ENCODE measurements around the gene ELF1.
"Not testable (repeated sequence)": the region's sequence is repeated elsewhere in the genome, so short reads cannot be mapped to it uniquely, and the experiment has no call there.

Gene ELF1

GRCh38 chr13:40960716-40961115 is 58.4 kb downstream of the ELF1 start:
- in situ Hi-C loops (cut with MboI; ENCODE audit: low sequenced_read_pairs): no loop called here

DNA sequence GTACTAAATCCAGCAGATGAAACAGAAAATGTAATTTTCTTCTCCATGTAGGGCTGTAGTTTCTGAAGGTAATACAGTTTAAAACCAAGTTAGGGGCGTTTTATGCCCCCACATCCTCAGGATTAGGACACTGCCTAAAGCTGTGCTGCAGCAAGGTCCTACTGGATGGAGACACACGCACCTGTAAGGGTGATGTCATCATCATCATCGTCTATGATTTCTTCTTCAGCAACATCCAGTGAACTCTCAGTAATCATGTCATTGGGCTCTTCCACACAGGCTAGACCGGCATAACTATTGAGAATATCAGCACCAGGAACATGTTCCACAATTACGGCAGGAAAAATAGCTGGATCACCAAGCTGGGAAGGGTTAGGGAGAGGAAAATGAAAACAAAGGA is 60.5 kb downstream of the ELF1 start:
- in situ Hi-C loops (cut with MboI; ENCODE audit: low sequenced_read_pairs): no loop called here

DNA sequence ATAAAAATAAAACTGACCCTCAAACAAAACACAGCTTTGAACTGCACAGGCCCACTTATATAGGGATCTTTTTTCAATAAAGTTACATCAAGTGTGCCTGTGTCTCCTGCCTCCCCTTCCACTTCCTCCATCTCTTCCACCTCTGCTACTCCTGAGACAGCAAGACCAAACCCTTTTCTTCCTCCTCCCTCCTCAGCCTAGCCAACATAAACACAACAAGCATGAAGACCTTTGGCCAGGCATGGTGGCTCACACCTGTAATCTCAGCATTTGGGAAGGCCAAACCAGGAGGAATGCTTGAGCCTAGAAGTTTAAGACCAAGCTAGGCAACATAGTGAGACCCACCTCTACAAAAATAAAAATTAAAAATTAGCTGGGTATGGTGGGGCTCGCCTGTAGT is 72.6 kb downstream of the ELF1 start:
- in situ Hi-C loops (cut with MboI; ENCODE audit: low sequenced_read_pairs): no loop called here

- in situ Hi-C loops (cut with MboI; ENCODE audit: low sequenced_read_pairs): no loop called here
These were observed 76.0 kb downstream of the ELF1 start for GRCh38 chr13:40943073-40943472.

GRCh38 chr13:40941581-40941980 is 77.5 kb downstream of the ELF1 start:
- in situ Hi-C loops (cut with MboI; ENCODE audit: low sequenced_read_pairs): no loop called here

GRCh38 chr13:40940841-40941240 is 78.3 kb downstream of the ELF1 start:
- in situ Hi-C loops (cut with MboI; ENCODE audit: low sequenced_read_pairs): no loop called here

DNA sequence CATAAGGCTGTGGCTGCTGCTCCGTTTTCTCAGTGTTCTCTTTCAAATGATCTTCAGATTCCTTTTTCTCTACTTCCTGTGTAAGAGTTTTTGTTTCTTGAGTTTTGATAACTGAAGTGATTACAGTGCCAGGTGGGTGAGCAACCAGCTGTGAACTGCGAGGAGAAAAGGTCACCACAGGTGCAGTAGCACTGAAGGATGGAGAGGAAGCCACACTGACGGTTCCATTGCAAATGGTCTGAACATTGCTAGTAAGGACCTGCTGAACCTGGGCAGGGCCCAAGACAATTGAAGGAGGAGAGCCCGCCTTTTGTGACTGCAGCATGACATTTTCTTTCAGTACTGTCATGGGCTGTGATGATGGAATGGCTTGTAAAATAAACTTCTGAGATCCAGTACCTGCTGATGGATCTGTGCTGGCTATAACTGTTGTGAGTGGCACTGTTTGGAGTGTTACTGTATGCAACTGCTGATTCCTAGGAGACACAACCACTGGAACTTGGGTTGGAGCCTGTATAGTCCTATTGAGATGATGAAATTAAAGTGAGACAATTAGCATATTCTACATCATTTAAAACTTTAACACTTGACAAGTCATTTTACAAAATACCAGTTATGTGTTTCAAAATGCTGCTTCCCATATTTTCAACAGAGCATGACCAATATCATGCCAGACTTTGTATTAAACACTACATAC is 85.5 kb downstream of the ELF1 start:
- in situ Hi-C loops (cut with MboI; ENCODE audit: low sequenced_read_pairs): no loop called here

- in situ Hi-C loops (cut with MboI; ENCODE audit: low sequenced_read_pairs): no loop called here
These were observed 86.9 kb downstream of the ELF1 start for GRCh38 chr13:40932252-40932651.

DNA sequence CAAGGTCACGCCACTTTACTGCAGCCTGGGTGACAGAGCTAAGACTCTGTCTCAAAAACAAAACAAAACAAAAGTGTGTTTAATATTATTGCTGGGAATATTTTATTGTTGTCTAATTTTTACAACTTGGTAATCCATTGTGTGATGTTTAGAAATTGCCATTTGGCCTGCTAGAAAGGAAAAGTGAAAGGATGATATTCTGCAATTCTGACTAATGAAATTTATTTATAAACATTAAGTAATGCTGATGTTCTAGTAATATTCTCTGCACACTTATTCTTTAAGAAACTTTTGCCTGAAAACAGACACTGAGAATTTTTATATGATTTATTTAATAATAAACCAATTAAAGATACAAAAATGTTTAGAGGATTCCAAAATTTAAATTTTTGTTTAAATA is 87.4 kb downstream of the ELF1 start:
- in situ Hi-C loops (cut with MboI; ENCODE audit: low sequenced_read_pairs): no loop called here

- in situ Hi-C loops (cut with MboI; ENCODE audit: low sequenced_read_pairs): not testable (repeated sequence)
These were observed 89.2 kb downstream of the ELF1 start for GRCh38 chr13:40929883-40930282.

GRCh38 chr13:40928980-40929379 is 90.1 kb downstream of the ELF1 start:
- in situ Hi-C loops (cut with MboI; ENCODE audit: low sequenced_read_pairs): no loop called here

DNA sequence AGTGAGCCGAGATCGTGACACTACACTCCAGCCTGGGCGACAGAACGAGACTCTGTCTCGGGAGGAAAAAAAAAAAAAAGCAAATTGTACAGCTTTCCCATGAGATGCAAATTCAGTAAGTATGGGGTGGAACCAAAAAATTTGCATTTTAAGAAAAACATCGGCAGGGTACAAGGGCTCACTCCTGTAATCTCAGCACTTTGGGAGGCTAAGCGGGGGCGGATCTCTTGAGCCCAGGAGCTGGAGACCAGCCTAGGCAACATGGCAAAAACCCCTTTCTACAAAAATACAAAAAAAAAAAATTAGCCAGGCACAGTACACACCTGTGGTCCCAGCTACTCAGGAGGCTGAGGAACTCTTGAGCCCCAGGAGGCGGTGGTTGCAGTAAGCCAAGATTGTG is 91.2 kb downstream of the ELF1 start:
- in situ Hi-C loops (cut with MboI; ENCODE audit: low sequenced_read_pairs): no loop called here

DNA sequence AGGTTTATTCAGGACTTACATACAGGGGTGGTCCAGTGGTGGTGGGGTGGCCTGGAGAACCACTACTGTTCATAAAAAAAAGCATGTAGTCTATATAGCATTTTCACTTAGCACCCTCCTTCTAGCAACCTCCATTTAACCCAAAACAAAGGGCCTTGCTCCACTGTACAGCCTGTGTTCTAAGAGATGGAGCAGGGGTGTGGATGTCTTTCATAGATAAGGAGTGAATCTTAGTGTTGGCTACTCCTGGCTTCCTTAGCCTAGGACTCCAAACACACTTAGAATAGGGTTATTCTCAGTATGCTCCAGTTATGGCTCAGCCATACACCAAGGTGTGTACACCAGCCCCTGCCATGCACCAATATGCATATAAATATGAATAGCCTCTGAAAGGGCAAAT is 95.2 kb downstream of the ELF1 start:
- in situ Hi-C loops (cut with MboI; ENCODE audit: low sequenced_read_pairs): no loop called here

- in situ Hi-C loops (cut with MboI; ENCODE audit: low sequenced_read_pairs): no loop called here
These were observed 96.6 kb downstream of the ELF1 start for GRCh38 chr13:40922437-40923040.

DNA sequence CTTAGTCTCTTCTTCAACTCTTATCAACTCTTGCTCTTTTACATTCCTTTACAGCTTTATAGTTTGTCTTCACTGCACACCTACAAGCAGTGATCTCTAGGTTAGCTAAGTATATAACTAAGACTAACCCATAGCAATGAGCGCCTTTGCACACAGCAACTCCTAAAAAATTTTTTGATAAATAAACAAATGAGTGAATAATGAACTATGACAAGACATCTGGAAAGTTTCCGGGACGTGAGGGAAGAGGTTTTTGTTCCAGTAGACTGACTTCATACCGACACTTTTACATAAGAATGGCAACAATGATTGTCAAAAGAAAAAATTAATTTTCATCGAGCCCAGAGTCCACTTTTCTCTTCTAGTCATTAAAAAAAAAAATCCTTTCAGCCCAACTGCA is 98.3 kb downstream of the ELF1 start:
- in situ Hi-C loops (cut with MboI; ENCODE audit: low sequenced_read_pairs): no loop called here

DNA sequence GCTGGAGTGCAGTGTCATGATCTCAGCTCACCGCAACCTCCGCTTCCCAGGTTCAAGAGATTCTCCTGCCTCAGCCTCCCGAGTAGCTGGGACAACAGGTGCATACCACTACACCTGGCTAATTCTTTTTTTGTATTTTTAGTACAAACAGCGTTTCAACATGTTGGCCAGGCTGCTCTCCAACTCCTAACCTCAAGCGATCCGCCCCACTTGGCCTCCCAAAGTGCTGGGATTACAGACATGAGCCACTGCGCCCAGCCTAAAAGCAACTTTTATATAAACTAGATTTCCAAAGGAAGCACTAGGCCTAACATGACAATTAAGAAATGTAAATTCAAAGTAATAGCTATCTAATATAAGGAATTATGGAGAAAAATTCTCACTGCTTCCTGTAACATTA is 99.2 kb downstream of the ELF1 start:
- in situ Hi-C loops (cut with MboI; ENCODE audit: low sequenced_read_pairs): not testable (repeated sequence)

DNA sequence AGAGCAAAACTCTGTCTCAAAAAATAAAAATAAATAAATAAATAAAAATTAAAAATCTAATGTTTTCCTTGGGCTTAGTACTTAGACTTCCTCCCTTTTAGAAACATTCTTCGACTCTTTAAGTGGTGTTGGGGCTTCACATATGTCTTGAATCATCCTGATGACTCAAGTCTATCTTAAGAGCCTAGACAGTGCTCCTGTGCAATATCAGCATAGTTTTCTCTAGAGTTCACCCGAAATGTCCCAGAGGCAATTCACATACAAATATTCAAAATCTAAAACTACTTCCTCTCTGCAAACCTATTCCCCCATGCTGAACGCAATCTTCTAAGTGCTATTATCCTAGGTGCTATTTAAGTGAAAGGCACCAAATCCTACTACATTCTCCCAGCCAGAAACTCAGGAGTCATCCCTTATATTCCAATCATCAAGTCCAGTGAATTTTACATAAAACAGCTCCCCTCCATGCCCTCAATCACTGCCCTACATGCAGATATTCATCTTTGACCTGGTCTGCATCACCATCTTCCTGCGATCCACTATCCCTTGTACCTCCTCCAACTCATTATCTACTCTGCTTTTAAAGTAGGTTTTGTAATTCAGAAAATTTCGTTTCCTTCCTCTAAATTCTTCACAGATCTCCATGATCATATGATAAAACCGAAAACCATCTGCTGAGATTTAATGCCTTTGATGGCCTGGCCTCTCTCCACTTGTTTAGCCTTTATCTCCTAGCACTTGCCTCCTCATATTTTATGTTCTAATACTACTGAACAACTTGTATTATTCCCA is 102.7 kb downstream of the ELF1 start:
- in situ Hi-C loops (cut with MboI; ENCODE audit: low sequenced_read_pairs): no loop called here

- in situ Hi-C loops (cut with MboI; ENCODE audit: low sequenced_read_pairs): not testable (repeated sequence)
These were observed 104.3 kb downstream of the ELF1 start for GRCh38 chr13:40914863-40915262.

DNA sequence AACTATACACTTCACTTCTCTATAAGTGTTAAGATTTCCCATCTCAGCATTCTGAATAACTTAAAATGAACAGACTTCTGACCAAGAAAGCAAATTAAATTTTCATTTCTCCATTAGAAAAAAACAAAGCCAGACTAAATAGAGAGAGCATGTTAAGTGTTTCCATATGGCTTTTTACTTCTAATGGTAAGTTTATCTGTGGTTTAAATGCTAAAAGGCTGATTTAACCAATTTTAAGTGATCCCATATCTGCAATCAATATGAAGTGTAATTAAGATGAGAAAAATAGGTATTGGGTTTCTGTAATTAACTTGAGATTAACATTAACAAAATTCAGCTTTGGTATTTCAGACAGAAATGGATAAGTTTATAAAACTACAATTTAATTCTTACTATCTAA is 107.8 kb downstream of the ELF1 start:
- in situ Hi-C loops (cut with MboI; ENCODE audit: low sequenced_read_pairs): no loop called here

DNA sequence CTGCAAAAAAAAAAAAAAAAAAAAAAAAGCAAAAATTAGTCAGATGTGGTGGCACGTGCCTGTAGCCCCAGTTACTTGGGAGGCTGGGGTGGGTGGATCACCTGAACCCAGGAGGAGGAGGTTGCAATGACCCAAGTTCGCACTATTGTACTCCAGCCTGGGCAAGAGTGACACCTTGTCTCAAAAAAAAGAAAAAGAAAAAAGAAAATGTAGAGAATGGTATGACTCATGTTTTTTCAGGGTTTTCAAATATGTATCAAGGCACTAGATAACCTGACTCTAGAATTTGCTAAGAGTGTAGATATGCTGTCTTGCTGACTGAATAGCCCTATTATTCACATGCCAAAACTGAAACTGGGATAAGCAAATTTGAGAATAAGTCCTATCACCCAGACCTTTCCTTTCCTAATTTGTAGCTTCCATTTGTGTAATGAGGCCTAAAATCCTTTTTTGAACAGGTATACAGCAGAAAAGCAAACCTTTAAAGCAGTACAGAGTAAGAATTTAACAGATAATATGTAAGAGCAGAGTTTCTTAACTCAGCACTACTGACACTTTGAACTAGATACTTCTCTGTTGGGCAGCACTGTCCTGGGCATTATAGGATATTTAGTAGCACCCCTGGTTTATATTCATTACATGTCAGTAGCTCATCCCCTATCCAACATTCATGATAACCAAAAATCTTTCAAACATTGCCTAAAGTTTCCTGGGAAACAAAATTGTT is 108.6 kb downstream of the ELF1 start:
- in situ Hi-C loops (cut with MboI; ENCODE audit: low sequenced_read_pairs): no loop called here

GRCh38 chr13:40909541-40910200 is 109.4 kb downstream of the ELF1 start:
- in situ Hi-C loops (cut with MboI; ENCODE audit: low sequenced_read_pairs): not testable (repeated sequence)
